GM13976 (cell line): ENCODE data around the gene ZMIZ1.

Experiments used
- DNase-seq: peaks from one replicate; pipeline ENCODE4 v3.0.0; 2012; ENCODE audit warnings: low spot score
- CTCF ChIP-seq: IDR thresholded peaks from 2 replicates; pipeline ENCODE4 v1.5.1; 2012; ENCODE audit warnings: borderline replicate concordance, mild to moderate bottlenecking; ENCODE audit not compliant: insufficient read depth; ENCODE audit errors: extremely low read depth, missing control alignments, control extremely low read depth
- in situ Hi-C: fragments of 300-500 bp; cut with MboI; formaldehyde crosslinking; loops from one replicate; pipeline ENCODE4 v1.12.0; 2022; ENCODE audit warnings: low sequenced_read_pairs, mixed read lengths, inconsistent platforms; ENCODE audit not compliant: unreplicated experiment

Gene ZMIZ1

GRCh38 chr10:79221110-79222051 is 152.6 kb downstream of the ZMIZ1 start:
- in situ Hi-C loops, result no loop called here
- DNase-seq, result no peak

GRCh38 chr10:79222186-79222585 is 153.4 kb downstream of the ZMIZ1 start:
- DNase-seq, result no peak
- no peak for TF ChIP-seq CTCF
- in situ Hi-C loops, result no loop called here

More at GRCh38 chr10:79221110-79222051, 152.6 kb downstream of the ZMIZ1 start:
- TF ChIP-seq CTCF, result no peak

GRCh38 chr10:79223091-79224048 is 154.6 kb downstream of the ZMIZ1 start:
- TF ChIP-seq CTCF, result no peak
- no peak for DNase-seq
- in situ Hi-C loops, result no loop called here

- no peak for TF ChIP-seq CTCF
- in situ Hi-C loops, result no loop called here
- DNase-seq, result no peak
Observed at GRCh38 chr10:79224263-79224949, 155.6 kb downstream of the ZMIZ1 start.

- in situ Hi-C loops, result no loop called here
- no peak for DNase-seq
- no peak for TF ChIP-seq CTCF
Observed at GRCh38 chr10:79224992-79225391, 156.2 kb downstream of the ZMIZ1 start.
